GM19455 (cell line): ENCODE results near the gene FER.
"Not testable (repeated sequence)": the region's sequence is repeated elsewhere in the genome, so short reads cannot be mapped to it uniquely, and the experiment has no call there.

ENCODE experiments used
- ATAC-seq: cut with Tn5 transposase; IDR thresholded peaks from one replicate; pipeline ENCODE4 v1.9.1; 2021; ENCODE audit not compliant: unreplicated experiment

Gene FER

GRCh38 chr5:108747774-108748400, at the start of gene FER:
TSS of gene FER (plus strand) at chr5:108747897. CDS start at chr5:108798183, 50,286 bp downstream.
- ATAC-seq = peak; percentile 13

- not testable (repeated sequence) for ATAC-seq
These were observed 47.3 kb upstream of the FER start for GRCh38 chr5:108700388-108700787.

- no peak for ATAC-seq
These were observed 46.8 kb upstream of the FER start for GRCh38 chr5:108700930-108701329.

- ATAC-seq = no peak
These were observed 45.2 kb upstream of the FER start for GRCh38 chr5:108702546-108702945.

- ATAC-seq = no peak
These were observed 44.4 kb upstream of the FER start for GRCh38 chr5:108703313-108703712.

- ATAC-seq = no peak
These were observed 40.6 kb upstream of the FER start for GRCh38 chr5:108707141-108707540.

GRCh38 chr5:108711898-108712297, 35.8 kb upstream of the FER start:
- no peak for ATAC-seq

- ATAC-seq = no peak
These were observed 32.3 kb upstream of the FER start for GRCh38 chr5:108715408-108715807.

- peak; percentile 84 for ATAC-seq
These were observed 27.3 kb upstream of the FER start for GRCh38 chr5:108720391-108720790.

GRCh38 chr5:108726446-108727235, 21.1 kb upstream of the FER start:
- no peak for ATAC-seq

- no peak for ATAC-seq
These were observed 20.5 kb upstream of the FER start for GRCh38 chr5:108727236-108727650.

GRCh38 chr5:108727651-108728565, 19.8 kb upstream of the FER start:
- peak; percentile 89 for ATAC-seq

GRCh38 chr5:108728566-108729241, 19.0 kb upstream of the FER start:
- peak; percentile 27 for ATAC-seq

- no peak for ATAC-seq
These were observed 18.5 kb upstream of the FER start for GRCh38 chr5:108729242-108729615.

- peak; percentile 33 for ATAC-seq
These were observed 16.9 kb upstream of the FER start for GRCh38 chr5:108730617-108731340.

- no peak for ATAC-seq
These were observed 11.9 kb upstream of the FER start for GRCh38 chr5:108735790-108736189.

GRCh38 chr5:108736855-108737254, 10.8 kb upstream of the FER start:
- ATAC-seq = no peak

GRCh38 chr5:108739376-108739775, 8.3 kb upstream of the FER start:
- ATAC-seq = no peak

- ATAC-seq = no peak
These were observed 7.8 kb upstream of the FER start for GRCh38 chr5:108739906-108740305.

- no peak for ATAC-seq
These were observed 4.4 kb upstream of the FER start for GRCh38 chr5:108743319-108743718.
